Amniotic epithelial cell (primary cell): ENCODE measurements around the gene TEX54.
A peak's percentile ranks its signal among the peaks of the same experiment; 100 is the strongest.
"Not testable (repeated sequence)": the region's sequence is repeated elsewhere in the genome, so short reads cannot be mapped to it uniquely, and the experiment has no call there.

ENCODE experiments used
- DNase-seq: peaks from one replicate; pipeline ENCODE4 v3.0.0-alpha.2; 2010; ENCODE audit warnings: low read depth

The TEX54 gene

GRCh38 chr11:62855571-62856332 is 23.1 kb upstream of the TEX54 start:
- peak; percentile 96 for DNase-seq

- DNase-seq, result no peak
Observed at GRCh38 chr11:62854825-62855570, 22.4 kb upstream of the TEX54 start.

- no peak for DNase-seq
Observed at GRCh38 chr11:62854013-62854824, 21.6 kb upstream of the TEX54 start.

GRCh38 chr11:62853279-62853965 is 20.8 kb upstream of the TEX54 start:
- DNase-seq, result no peak

GRCh38 chr11:62852523-62853188 is 20.0 kb upstream of the TEX54 start:
- no peak for DNase-seq

- no peak for DNase-seq
Observed at GRCh38 chr11:62851807-62852522, 19.3 kb upstream of the TEX54 start.

- DNase-seq, result no peak
Observed at GRCh38 chr11:62850911-62851806, 18.5 kb upstream of the TEX54 start.

- no peak for DNase-seq
Observed at GRCh38 chr11:62847767-62848314, 15.2 kb upstream of the TEX54 start.

GRCh38 chr11:62846177-62846576 is 13.5 kb upstream of the TEX54 start:
- no peak for DNase-seq

GRCh38 chr11:62844154-62844553 is 11.5 kb upstream of the TEX54 start:
- DNase-seq, result no peak

GRCh38 chr11:62843466-62843865 is 10.8 kb upstream of the TEX54 start:
- DNase-seq, result no peak

- DNase-seq, result not testable (repeated sequence)
Observed at GRCh38 chr11:62842891-62843290, 10.2 kb upstream of the TEX54 start.

- DNase-seq, result no peak
Observed at GRCh38 chr11:62842171-62842741, 9.6 kb upstream of the TEX54 start.

GRCh38 chr11:62841361-62842170 is 8.9 kb upstream of the TEX54 start:
- DNase-seq, result peak; percentile 100

GRCh38 chr11:62840721-62841360 is 8.2 kb upstream of the TEX54 start:
- DNase-seq, result peak; percentile 77

- DNase-seq, result peak; percentile 90
Observed at GRCh38 chr11:62839050-62839945, 6.7 kb upstream of the TEX54 start, which contains the start of gene WDR74. WDR74 (minus strand) TSS chr11:62839590; CDS start chr11:62839570, 20 bp downstream.
